ENCODE measurements around the gene RNASEL.

DNA sequence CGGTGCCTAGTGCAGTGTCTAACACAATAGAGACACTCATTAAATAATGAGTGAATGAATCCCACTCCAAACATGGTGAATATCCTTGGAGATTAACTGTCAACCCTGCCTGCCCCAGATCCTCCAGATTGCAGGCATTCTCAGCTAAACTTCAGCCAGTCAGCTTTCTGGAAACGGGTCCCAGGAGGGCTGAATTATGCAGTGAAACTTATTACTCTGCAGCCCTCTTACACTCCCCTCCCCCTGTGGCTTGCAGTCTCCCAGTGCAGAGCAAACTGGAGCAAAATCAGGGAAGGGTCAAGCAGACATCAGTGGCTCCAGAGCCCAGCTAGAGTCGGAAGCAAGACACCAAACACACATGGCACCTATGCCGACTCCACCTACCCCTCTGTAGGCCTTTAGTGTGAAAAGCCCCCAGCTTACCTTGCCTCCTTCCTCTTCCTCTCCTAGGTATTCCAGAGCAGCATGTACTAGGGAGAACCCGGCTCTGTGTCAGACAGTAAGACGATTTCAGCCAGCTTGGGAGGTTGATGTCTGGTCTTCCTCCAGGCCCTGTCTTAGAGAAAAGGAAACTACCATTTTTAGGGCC, 21.6 kb upstream of the RNASEL start:
- no peak for TF ChIP-seq CTCF (IDR thresholded peaks at IDR 0.05)
- no peak for TF ChIP-seq POLR2A (IDR thresholded peaks at IDR 0.05)
